DOHH2 (cell line): ENCODE measurements around the gene RHO.

Source experiments
- CTCF ChIP-seq: fragments of 200-600 bp; sonication (generic); IDR thresholded peaks from one replicate; pipeline ENCODE4 v1.5.1; 2014; ENCODE audit warnings: antibody characterized with exemption, mild to moderate bottlenecking, low read depth, low read length; ENCODE audit not compliant: poor library complexity, severe bottlenecking
- EZH2phosphoT487 ChIP-seq: fragments of 200-600 bp; sonication (generic); IDR thresholded peaks from 2 replicates; pipeline ENCODE4 v1.6.1; 2017; ENCODE audit warnings: borderline replicate concordance, mild to moderate bottlenecking, antibody characterized with exemption, low read length, moderate library complexity, mixed read lengths

- TF ChIP-seq CTCF (no peak), EZH2phosphoT487 (no peak)
Measured at GRCh38 chr3:129513705-129514104, 14.7 kb upstream of the RHO start.
